ENCODE data around the gene KRT83. TPM values are rescaled to one million over a fixed set of nuclear protein-coding genes. Genes with fewer than 3 reads are reported as not detected.

KRT83 gene
- total and polyA plus RNA-seq, 10 of the 15 experiments (the other 5 are each of a cell fraction or from before 2014, with no cell fraction given), result not detected

DNA sequence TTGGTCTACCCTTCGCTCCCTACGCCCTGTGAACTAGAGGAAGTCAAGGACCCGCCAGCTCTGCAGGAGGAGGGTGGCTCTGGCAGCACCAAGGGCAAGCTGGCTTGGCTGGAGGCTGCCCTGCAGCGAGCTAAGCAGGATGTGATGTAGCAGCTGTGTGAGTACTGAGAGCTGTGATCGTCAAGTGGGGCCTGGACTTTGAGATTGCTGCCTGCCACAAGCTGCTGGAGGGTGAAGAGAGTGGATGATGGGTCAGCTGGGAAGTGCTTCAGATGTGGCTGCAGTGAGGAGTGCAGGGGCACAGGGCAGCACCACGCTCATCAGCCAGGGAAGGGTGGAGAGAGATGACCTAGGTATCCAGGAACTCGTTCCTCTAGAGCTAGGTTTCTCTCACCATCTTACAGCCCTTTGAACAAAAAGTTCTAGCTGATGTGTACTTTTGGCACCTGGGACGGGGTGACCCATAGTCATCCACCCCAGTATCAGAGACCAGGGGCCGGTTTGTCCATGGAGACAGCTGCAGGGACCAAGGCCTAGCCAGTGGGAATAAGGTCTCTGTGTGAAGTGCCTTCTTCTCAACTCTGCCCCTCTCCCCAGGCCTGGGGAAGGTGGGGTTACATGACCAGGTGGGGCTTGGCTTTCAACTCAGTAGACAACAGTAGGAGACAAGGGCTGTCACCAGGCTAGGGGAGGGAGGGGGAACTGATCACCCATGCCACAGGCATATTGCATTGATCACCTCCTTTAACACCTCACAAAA, 43.5 kb downstream of the KRT83 start:
- WGBS (ENCODE audit: insufficient coverage, insufficient replicate concordance, low lambda C conversion rate, missing lambda C conversion rate), result 12% methylated on average over 9 of the region's 9 CpGs
- in situ Hi-C loops (cut with MboI) (no loop called here), intact Hi-C loops (cut with micrococcal nuclease; ENCODE audit: unreplicated experiment) (no loop called here)
- SMC1A ChIA-PET (ENCODE audit: uncharacterized antibody, unreplicated experiment), result interaction anchor here (1.0 to 2.0 kb wide), 5 partner anchors 27 to 66 kb away, joined by 3 to 7 read pairs (median 5); no protein-coding TSS in a partner anchor
- POLR2A ChIA-PET, result interaction anchor here (0.5 kb wide), 1 partner anchor 1702 kb away, joined by 4 read pairs; no protein-coding TSS in a partner anchor
- H3K36me3 ChIP-seq (ENCODE audit: control insufficient read depth in 2 of 2, insufficient read depth in 2 of 2, low read length in 1 of 2), result no peaks in the 10 kb centered on the region
- no peak overlapping the region for H3K9ac ChIP-seq (ENCODE audit: control insufficient read depth, insufficient read depth, low read length)
- DNase-seq (ENCODE audit: low read depth, low spot score) (no peak), FAIRE-seq (no peak), ATAC-seq (peak; percentile 18)
- H4K20me1 ChIP-seq (ENCODE audit: control insufficient read depth, insufficient read depth), result no peaks in the 10 kb centered on the region
- no peaks in the 10 kb centered on the region for H3K4me1 ChIP-seq (ENCODE audit: control insufficient read depth, insufficient read depth, low read length)
- H3K27me3 ChIP-seq (replicated peaks in 1 of 2; ENCODE audit: control insufficient read depth in 2 of 2, insufficient read depth in 2 of 2, low read length in 1 of 2), result peaks cover 3% of the 10 kb centered on the region in 2 experiments; a peak in 2 of 4 replicates
- no peak overlapping the region for H2AFZ ChIP-seq (ENCODE audit: control insufficient read depth, low read depth, low read length)
- no peak overlapping the region for H3K27ac ChIP-seq (ENCODE audit: control insufficient read depth, insufficient read depth)
- RAD21 ChIA-PET (ENCODE audit: unreplicated experiment), result interaction anchor here (0.7 to 2.2 kb wide), 3 partner anchors 49 to 271 kb away, joined by 3 to 24 read pairs (median 6); no protein-coding TSS in a partner anchor
- CTCF ChIA-PET, result interaction anchor here (0.6 to 6.4 kb wide), 16 partner anchors 9 to 369 kb away, joined by 3 to 84 read pairs (median 8); partner anchors contain the start of gene KRT81
- no peaks in the 10 kb centered on the region for H3K9me3 ChIP-seq (replicated peaks; ENCODE audit: control insufficient read depth, insufficient read depth, low read length)
- H3K4me3 ChIP-seq, result no peak overlapping the region
- BruUV-seq (replicated peaks), result no TSS peak
- no peak overlapping the region for H3K4me2 ChIP-seq (ENCODE audit: control insufficient read depth, insufficient read depth)
- no peak for TF ChIP-seq NFXL1 (IDR thresholded peaks at IDR 0.05; ENCODE audit: borderline replicate concordance)
- TF ChIP-seq, protein P1, sequence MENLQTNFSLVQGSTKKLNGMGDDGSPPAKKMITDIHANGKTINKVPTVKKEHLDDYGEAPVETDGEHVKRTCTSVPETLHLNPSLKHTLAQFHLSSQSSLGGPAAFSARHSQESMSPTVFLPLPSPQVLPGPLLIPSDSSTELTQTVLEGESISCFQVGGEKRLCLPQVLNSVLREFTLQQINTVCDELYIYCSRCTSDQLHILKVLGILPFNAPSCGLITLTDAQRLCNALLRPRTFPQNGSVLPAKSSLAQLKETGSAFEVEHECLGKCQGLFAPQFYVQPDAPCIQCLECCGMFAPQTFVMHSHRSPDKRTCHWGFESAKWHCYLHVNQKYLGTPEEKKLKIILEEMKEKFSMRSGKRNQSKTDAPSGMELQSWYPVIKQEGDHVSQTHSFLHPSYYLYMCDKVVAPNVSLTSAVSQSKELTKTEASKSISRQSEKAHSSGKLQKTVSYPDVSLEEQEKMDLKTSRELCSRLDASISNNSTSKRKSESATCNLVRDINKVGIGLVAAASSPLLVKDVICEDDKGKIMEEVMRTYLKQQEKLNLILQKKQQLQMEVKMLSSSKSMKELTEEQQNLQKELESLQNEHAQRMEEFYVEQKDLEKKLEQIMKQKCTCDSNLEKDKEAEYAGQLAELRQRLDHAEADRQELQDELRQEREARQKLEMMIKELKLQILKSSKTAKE (IDR thresholded peaks at IDR 0.05; ENCODE audit: low read depth, poor library complexity, severe bottlenecking), result no peak
- TF ChIP-seq ZNF217 (IDR thresholded peaks at IDR 0.05), result no peak
- no peak for TF ChIP-seq ASH2L (IDR thresholded peaks at IDR 0.05; ENCODE audit: borderline replicate concordance, low read depth)
- TF ChIP-seq MEF2B (IDR thresholded peaks at IDR 0.05; ENCODE audit: partially characterized antibody, poor library complexity, severe bottlenecking), result no peak
- TF ChIP-seq JUND (IDR thresholded peaks at IDR 0.05; ENCODE audit: low read depth, low read length), result no peak
- no peak for TF ChIP-seq CBX3 (IDR thresholded peaks at IDR 0.05; ENCODE audit: borderline replicate concordance, low read depth)
- no peak for TF ChIP-seq PAX5 (IDR thresholded peaks at IDR 0.05; ENCODE audit: borderline replicate concordance, low read depth, low read length)
- no peak for TF ChIP-seq SIN3A (IDR thresholded peaks at IDR 0.05; ENCODE audit: low read depth, low read length)
- TF ChIP-seq TBL1XR1 (IDR thresholded peaks at IDR 0.05; ENCODE audit: low read depth, low read length), result no peak
- TF ChIP-seq CREB1 (IDR thresholded peaks at IDR 0.05; ENCODE audit: low read depth), result no peak
- no peak for TF ChIP-seq BMI1 (IDR thresholded peaks at IDR 0.05; ENCODE audit: borderline replicate concordance)
- TF ChIP-seq SIX5 (IDR thresholded peaks at IDR 0.05; ENCODE audit: low read depth, low read length, severe bottlenecking), result no peak
- TF ChIP-seq CEBPB (IDR thresholded peaks at IDR 0.05; ENCODE audit: borderline replicate concordance in 1 of 2, low read depth in 2 of 2, low read length in 2 of 2), result no peak
- TF ChIP-seq TARDBP (IDR thresholded peaks at IDR 0.05; ENCODE audit: borderline replicate concordance), result no peak
- no peak for TF ChIP-seq BRCA1 (IDR thresholded peaks at IDR 0.05; ENCODE audit: low read depth, low read length)
- TF ChIP-seq SREBF2 (IDR thresholded peaks at IDR 0.05; ENCODE audit: low read length), result no peak
- TF ChIP-seq, protein P2, sequence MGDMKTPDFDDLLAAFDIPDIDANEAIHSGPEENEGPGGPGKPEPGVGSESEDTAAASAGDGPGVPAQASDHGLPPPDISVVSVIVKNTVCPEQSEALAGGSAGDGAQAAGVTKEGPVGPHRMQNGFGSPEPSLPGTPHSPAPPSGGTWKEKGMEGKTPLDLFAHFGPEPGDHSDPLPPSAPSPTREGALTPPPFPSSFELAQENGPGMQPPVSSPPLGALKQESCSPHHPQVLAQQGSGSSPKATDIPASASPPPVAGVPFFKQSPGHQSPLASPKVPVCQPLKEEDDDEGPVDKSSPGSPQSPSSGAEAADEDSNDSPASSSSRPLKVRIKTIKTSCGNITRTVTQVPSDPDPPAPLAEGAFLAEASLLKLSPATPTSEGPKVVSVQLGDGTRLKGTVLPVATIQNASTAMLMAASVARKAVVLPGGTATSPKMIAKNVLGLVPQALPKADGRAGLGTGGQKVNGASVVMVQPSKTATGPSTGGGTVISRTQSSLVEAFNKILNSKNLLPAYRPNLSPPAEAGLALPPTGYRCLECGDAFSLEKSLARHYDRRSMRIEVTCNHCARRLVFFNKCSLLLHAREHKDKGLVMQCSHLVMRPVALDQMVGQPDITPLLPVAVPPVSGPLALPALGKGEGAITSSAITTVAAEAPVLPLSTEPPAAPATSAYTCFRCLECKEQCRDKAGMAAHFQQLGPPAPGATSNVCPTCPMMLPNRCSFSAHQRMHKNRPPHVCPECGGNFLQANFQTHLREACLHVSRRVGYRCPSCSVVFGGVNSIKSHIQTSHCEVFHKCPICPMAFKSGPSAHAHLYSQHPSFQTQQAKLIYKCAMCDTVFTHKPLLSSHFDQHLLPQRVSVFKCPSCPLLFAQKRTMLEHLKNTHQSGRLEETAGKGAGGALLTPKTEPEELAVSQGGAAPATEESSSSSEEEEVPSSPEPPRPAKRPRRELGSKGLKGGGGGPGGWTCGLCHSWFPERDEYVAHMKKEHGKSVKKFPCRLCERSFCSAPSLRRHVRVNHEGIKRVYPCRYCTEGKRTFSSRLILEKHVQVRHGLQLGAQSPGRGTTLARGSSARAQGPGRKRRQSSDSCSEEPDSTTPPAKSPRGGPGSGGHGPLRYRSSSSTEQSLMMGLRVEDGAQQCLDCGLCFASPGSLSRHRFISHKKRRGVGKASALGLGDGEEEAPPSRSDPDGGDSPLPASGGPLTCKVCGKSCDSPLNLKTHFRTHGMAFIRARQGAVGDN (IDR thresholded peaks at IDR 0.05), result no peak
- H3K79me2 ChIP-seq (ENCODE audit: control insufficient read depth, insufficient read depth, low read length), result no peaks in the 10 kb centered on the region

All from GM12878 (cell line).